ENCODE data around the gene WBP4.
A peak's percentile ranks its signal among the peaks of the same experiment; 100 is the strongest.

WBP4 gene

GRCh38 chr13:41075034-41075433 lies 13.7 kb downstream of the WBP4 start:
- no peaks in the 10 kb centered on the region for H4K20me1 ChIP-seq (ENCODE audit: insufficient read depth, low read length)
- H2AFZ ChIP-seq (ENCODE audit: low read depth, low read length), result no peak overlapping the region
- H3K79me2 ChIP-seq (ENCODE audit: low read length), result no peaks in the 10 kb centered on the region
- H3K9ac ChIP-seq (ENCODE audit: low read length), result no peak overlapping the region
- H3K27ac ChIP-seq (ENCODE audit: low read length), result no peak overlapping the region
- peaks cover 47% of the 10 kb centered on the region for H3K36me3 ChIP-seq (replicated peaks; ENCODE audit: low read depth, low read length)
- H3K4me3 ChIP-seq (ENCODE audit: low read length), result no peak overlapping the region
- no peak overlapping the region for H3K4me2 ChIP-seq (ENCODE audit: low read length)
- no peaks in the 10 kb centered on the region for H3K9me3 ChIP-seq (ENCODE audit: insufficient read depth, low read length)
- TF ChIP-seq EZH2phosphoT487 (IDR thresholded peaks at IDR 0.05; ENCODE audit: low read depth), result no peak
- peak; percentile 73 for TF ChIP-seq CTCF (IDR thresholded peaks at IDR 0.05; ENCODE audit: low read depth, low read length)
- H3K27me3 ChIP-seq (ENCODE audit: low read depth, low read length), result no peaks in the 10 kb centered on the region
- no peaks in the 10 kb centered on the region for H3K4me1 ChIP-seq (ENCODE audit: low read length)

GRCh38 chr13:41075485-41075884 lies 14.2 kb downstream of the WBP4 start:
- TF ChIP-seq CTCF (IDR thresholded peaks at IDR 0.05; ENCODE audit: low read depth, low read length) (no peak), EZH2phosphoT487 (IDR thresholded peaks at IDR 0.05; ENCODE audit: low read depth) (no peak)
- H3K36me3 ChIP-seq (replicated peaks; ENCODE audit: low read depth, low read length), result peaks cover 42% of the 10 kb centered on the region
- H3K27ac ChIP-seq (ENCODE audit: low read length), result no peak overlapping the region

GRCh38 chr13:41077475-41077874 lies 16.2 kb downstream of the WBP4 start:
- H2AFZ ChIP-seq (ENCODE audit: low read depth, low read length), result no peak overlapping the region
- H3K27ac ChIP-seq (ENCODE audit: low read length), result no peak overlapping the region
- no peaks in the 10 kb centered on the region for H3K9me3 ChIP-seq (ENCODE audit: insufficient read depth, low read length)
- H3K4me3 ChIP-seq (ENCODE audit: low read length), result no peak overlapping the region
- no peak for TF ChIP-seq EZH2phosphoT487 (IDR thresholded peaks at IDR 0.05; ENCODE audit: low read depth)
- H4K20me1 ChIP-seq (ENCODE audit: insufficient read depth, low read length), result no peaks in the 10 kb centered on the region
- no peak overlapping the region for H3K4me2 ChIP-seq (ENCODE audit: low read length)
- H3K27me3 ChIP-seq (ENCODE audit: low read depth, low read length), result no peaks in the 10 kb centered on the region
- H3K79me2 ChIP-seq (ENCODE audit: low read length), result no peaks in the 10 kb centered on the region
- no peaks in the 10 kb centered on the region for H3K4me1 ChIP-seq (ENCODE audit: low read length)
- H3K36me3 ChIP-seq (replicated peaks; ENCODE audit: low read depth, low read length), result peaks cover 35% of the 10 kb centered on the region
- H3K9ac ChIP-seq (ENCODE audit: low read length), result no peak overlapping the region

More at GRCh38 chr13:41075485-41075884, 14.2 kb downstream of the WBP4 start:
- Histone ChIP-seq H3K4me1 (ENCODE audit: low read length) (no peaks in the 10 kb centered on the region), H4K20me1 (ENCODE audit: insufficient read depth, low read length) (no peaks in the 10 kb centered on the region), H2AFZ (ENCODE audit: low read depth, low read length) (no peak overlapping the region), H3K79me2 (ENCODE audit: low read length) (no peaks in the 10 kb centered on the region), H3K9me3 (ENCODE audit: insufficient read depth, low read length) (no peaks in the 10 kb centered on the region), H3K4me2 (ENCODE audit: low read length) (no peak overlapping the region), H3K9ac (ENCODE audit: low read length) (no peak overlapping the region), H3K4me3 (ENCODE audit: low read length) (no peak overlapping the region), H3K27me3 (ENCODE audit: low read depth, low read length) (no peaks in the 10 kb centered on the region)

- H3K36me3 ChIP-seq (replicated peaks; ENCODE audit: low read depth, low read length), result peaks cover 31% of the 10 kb centered on the region
Measured at GRCh38 chr13:41079725-41080124, 18.4 kb downstream of the WBP4 start.

More at GRCh38 chr13:41079725-41080124, 18.4 kb downstream of the WBP4 start:
- H3K4me2 ChIP-seq (ENCODE audit: low read length), result no peak overlapping the region
- no peaks in the 10 kb centered on the region for H3K4me1 ChIP-seq (ENCODE audit: low read length)
- no peaks in the 10 kb centered on the region for H4K20me1 ChIP-seq (ENCODE audit: insufficient read depth, low read length)
- TF ChIP-seq EZH2phosphoT487 (IDR thresholded peaks at IDR 0.05; ENCODE audit: low read depth), result no peak
- no peak for TF ChIP-seq CTCF (IDR thresholded peaks at IDR 0.05; ENCODE audit: low read depth, low read length)
- H3K27me3 ChIP-seq (ENCODE audit: low read depth, low read length), result no peaks in the 10 kb centered on the region
- no peaks in the 10 kb centered on the region for H3K79me2 ChIP-seq (ENCODE audit: low read length)
- no peak overlapping the region for H3K4me3 ChIP-seq (ENCODE audit: low read length)
- no peaks in the 10 kb centered on the region for H3K9me3 ChIP-seq (ENCODE audit: insufficient read depth, low read length)
- no peak overlapping the region for H2AFZ ChIP-seq (ENCODE audit: low read depth, low read length)
- no peak overlapping the region for H3K27ac ChIP-seq (ENCODE audit: low read length)
- H3K9ac ChIP-seq (ENCODE audit: low read length), result no peak overlapping the region
